ENCODE results near the gene MEIG1. TPM values are rescaled to one million over a fixed set of nuclear protein-coding genes. Genes with fewer than 3 reads are reported as not detected.
"Not testable (repeated sequence)": the region's sequence is repeated elsewhere in the genome, so short reads cannot be mapped to it uniquely, and the experiment has no call there.

Gene MEIG1
- polyA plus RNA-seq, 1 donor from 2014 or later = 2.0 TPM

DNA sequence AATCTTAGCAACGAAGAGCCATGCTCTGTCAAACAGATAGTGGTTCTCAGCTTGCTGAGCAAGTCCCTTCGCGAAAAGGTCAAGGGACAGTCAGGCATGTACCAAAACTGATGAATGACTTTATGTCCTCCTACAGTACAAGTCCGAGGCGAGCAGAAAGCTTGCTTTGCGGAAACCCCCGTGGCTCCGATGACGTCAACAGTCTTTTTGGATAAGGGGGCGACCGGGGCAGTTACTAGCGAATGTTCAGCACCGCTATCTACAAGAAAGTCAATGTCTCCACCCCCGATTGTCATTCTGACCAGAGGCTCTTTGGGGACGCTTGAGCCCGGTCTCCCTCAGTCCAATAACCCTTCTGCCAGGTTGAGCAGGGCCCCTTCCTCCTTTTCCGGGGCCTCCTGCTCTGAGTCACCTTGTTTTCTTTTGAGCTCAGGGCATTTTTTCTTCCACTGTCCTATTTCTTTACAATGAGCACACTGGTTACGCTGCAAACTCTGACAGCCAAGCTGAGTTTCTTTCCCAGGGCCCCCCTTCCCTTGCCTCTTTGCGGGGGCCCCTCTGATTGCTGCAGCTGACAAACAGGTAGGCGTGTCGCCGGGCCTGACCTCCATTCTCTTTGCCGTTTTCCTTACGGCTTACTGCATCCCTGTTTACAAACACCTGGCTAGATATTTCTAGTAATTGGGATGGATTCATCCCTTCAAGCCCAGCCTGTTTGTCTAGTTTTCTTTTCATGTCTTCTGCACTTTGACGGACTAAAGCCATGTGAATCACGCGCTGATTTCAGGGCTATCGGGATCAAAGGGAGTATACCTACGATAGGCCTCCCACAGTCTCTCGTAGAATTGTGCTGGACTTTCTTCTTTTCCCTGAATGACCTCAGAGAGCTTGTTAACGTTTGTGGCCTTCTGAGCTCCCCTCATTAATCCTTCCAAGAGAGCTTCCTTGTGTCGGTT is 34.6 kb downstream of the MEIG1 start:
- H3K9ac ChIP-seq (ENCODE audit: low read length); H3K9me3 ChIP-seq (ENCODE audit: low read length); H3K36me3 ChIP-seq (ENCODE audit: insufficient read depth, low read length); H3K27me3 ChIP-seq (ENCODE audit: insufficient read depth, low read depth, low read length); H3K4me3 ChIP-seq (ENCODE audit: low read length); H4K20me1 ChIP-seq (ENCODE audit: insufficient read depth); H2AFZ ChIP-seq (ENCODE audit: low read depth, low read length); H3K79me2 ChIP-seq (replicated peaks; ENCODE audit: insufficient read depth, low read length); H3K4me2 ChIP-seq (ENCODE audit: low read length); H3F3A ChIP-seq (ENCODE audit: insufficient read depth, low read length, poor library complexity, severe bottlenecking); H3K9me2 ChIP-seq (ENCODE audit: insufficient read depth, low read length); H3K27ac ChIP-seq (ENCODE audit: low read length): not testable (repeated sequence)

DNA sequence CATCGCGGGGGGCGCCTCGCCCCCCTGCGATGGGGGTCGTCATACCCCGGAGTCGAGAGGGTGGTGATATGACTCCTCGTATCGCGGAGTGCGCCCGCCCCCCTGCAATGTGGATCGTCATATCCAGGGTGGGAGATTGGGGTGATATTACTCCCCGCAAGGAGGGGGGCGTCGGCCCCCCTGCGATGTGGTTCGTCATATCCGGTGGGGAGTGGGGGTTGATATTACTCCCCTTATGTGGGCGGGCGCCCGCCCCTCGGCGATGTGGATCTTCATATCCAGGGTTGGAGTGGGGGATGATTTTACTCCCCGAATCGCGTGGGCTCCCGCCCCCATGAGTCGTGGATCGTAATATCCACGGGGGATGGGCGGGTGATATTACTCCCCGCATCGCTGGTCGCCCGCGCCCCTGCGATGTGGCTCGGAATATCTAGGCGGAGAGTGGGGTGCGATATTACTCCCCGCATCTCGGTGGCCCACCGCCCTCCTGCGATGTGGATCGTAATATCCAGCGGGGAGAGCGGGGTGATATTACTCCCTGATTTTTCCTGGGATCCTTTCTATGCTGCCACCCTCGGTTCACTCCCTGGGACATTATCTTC is 36.9 kb downstream of the MEIG1 start:
- Histone ChIP-seq H3K27me3 (ENCODE audit: insufficient read depth, low read depth, low read length) (no peaks in the 10 kb centered on the region), H3K36me3 (ENCODE audit: insufficient read depth, low read length) (no peaks in the 10 kb centered on the region), H3K9me3 (ENCODE audit: low read length) (no peaks in the 10 kb centered on the region), H3K4me2 (ENCODE audit: low read length) (no peak overlapping the region), H3K27ac (ENCODE audit: low read length) (no peak overlapping the region), H2AFZ (ENCODE audit: low read depth, low read length) (no peak overlapping the region), H3K79me2 (replicated peaks; ENCODE audit: insufficient read depth, low read length) (no peaks in the 10 kb centered on the region), H3K4me3 (ENCODE audit: low read length) (no peak overlapping the region), H4K20me1 (ENCODE audit: insufficient read depth) (no peaks in the 10 kb centered on the region), H3K9me2 (ENCODE audit: insufficient read depth, low read length) (no peaks in the 10 kb centered on the region), H3K9ac (ENCODE audit: low read length) (no peak overlapping the region), H3F3A (ENCODE audit: insufficient read depth, low read length, poor library complexity, severe bottlenecking) (no peaks in the 10 kb centered on the region)
- TF ChIP-seq SMC3 (conservative IDR thresholded peaks at IDR 0.05; ENCODE audit: poor library complexity) (no peak), RAD21 (conservative IDR thresholded peaks at IDR 0.05) (no peak), POLR2AphosphoS5 (IDR thresholded peaks at IDR 0.05) (no peak), MXI1 (conservative IDR thresholded peaks at IDR 0.05; ENCODE audit: poor library complexity, severe bottlenecking) (no peak), EP300 (conservative IDR thresholded peaks at IDR 0.05; ENCODE audit: poor library complexity, severe bottlenecking) (no peak), EZH2 (IDR thresholded peaks at IDR 0.05; ENCODE audit: borderline replicate concordance, insufficient read depth, low read length, poor library complexity, severe bottlenecking) (no peak), REST (IDR thresholded peaks at IDR 0.05; ENCODE audit: borderline replicate concordance) (no peak), TAF1 (IDR thresholded peaks at IDR 0.05; ENCODE audit: low read depth) (no peak)
- TF ChIP-seq, protein P1, sequence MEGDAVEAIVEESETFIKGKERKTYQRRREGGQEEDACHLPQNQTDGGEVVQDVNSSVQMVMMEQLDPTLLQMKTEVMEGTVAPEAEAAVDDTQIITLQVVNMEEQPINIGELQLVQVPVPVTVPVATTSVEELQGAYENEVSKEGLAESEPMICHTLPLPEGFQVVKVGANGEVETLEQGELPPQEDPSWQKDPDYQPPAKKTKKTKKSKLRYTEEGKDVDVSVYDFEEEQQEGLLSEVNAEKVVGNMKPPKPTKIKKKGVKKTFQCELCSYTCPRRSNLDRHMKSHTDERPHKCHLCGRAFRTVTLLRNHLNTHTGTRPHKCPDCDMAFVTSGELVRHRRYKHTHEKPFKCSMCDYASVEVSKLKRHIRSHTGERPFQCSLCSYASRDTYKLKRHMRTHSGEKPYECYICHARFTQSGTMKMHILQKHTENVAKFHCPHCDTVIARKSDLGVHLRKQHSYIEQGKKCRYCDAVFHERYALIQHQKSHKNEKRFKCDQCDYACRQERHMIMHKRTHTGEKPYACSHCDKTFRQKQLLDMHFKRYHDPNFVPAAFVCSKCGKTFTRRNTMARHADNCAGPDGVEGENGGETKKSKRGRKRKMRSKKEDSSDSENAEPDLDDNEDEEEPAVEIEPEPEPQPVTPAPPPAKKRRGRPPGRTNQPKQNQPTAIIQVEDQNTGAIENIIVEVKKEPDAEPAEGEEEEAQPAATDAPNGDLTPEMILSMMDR (IDR thresholded peaks at IDR 0.05; ENCODE audit: poor library complexity, severe bottlenecking) = no peak

DNA sequence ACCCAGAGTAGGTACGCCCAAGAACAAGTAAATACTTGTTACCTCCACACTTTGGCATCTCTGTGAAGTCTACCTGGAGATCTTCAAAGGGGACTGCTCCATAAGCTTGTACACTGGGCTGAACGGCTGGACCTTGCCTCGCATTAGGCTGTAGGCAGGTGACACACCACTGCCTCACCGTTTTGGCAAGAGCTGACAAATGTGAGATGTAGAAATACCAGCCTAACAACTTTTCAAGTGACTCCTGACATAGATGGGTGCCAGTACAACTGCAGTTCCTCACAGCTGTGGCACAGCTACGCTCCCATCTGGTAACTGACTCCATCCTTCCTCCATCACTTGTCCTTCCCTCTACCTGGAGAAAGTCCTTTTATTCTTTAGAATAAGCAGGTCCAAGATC is 54.3 kb downstream of the MEIG1 start:
- H3K79me2 ChIP-seq (replicated peaks; ENCODE audit: insufficient read depth, low read length); H3K9ac ChIP-seq (ENCODE audit: low read length); H3K27me3 ChIP-seq (ENCODE audit: insufficient read depth, low read depth, low read length): not testable (repeated sequence)

More for the DNA sequence above, 54.3 kb downstream of the MEIG1 start:
- not testable (repeated sequence) for H3K9me2 ChIP-seq (ENCODE audit: insufficient read depth, low read length); H3K9me3 ChIP-seq (ENCODE audit: low read length); H3F3A ChIP-seq (ENCODE audit: insufficient read depth, low read length, poor library complexity, severe bottlenecking); H3K27ac ChIP-seq (ENCODE audit: low read length); H3K4me2 ChIP-seq (ENCODE audit: low read length); H3K4me3 ChIP-seq (ENCODE audit: low read length); H3K36me3 ChIP-seq (ENCODE audit: insufficient read depth, low read length); H4K20me1 ChIP-seq (ENCODE audit: insufficient read depth); H2AFZ ChIP-seq (ENCODE audit: low read depth, low read length)
